ENCODE measurements around the gene SLC7A8.
A peak's percentile ranks its signal among the peaks of the same experiment; 100 is the strongest.

Gene SLC7A8

GRCh38 chr14:23104591-23105347 is 78.7 kb downstream of the SLC7A8 start, which contains the start of gene CIROP (continued):
- TF ChIP-seq PATZ1 (tag by site-specific recombination; IDR thresholded peaks at IDR 0.05) = peak; percentile 24; the same call in 1 of the 2 replicates
- TF ChIP-seq PRDM1 (tag by site-specific recombination; IDR thresholded peaks at IDR 0.05) = no peak
- no peak for TF ChIP-seq ZNF18 (tag by site-specific recombination; IDR thresholded peaks at IDR 0.05)
- TF ChIP-seq ZNF362 (tag by site-specific recombination; IDR thresholded peaks at IDR 0.05) = no peak
- TF ChIP-seq ZNF341 (tag by site-specific recombination; IDR thresholded peaks at IDR 0.05; ENCODE audit: low read depth) = peak; percentile 55; the same call in 1 of the 2 replicates
- TF ChIP-seq ZBTB26 (tag by site-specific recombination; optimal IDR thresholded peaks at IDR 0.05) = no peak
- TF ChIP-seq MYNN (tag by site-specific recombination; IDR thresholded peaks at IDR 0.05; ENCODE audit: borderline replicate concordance) = no peak
- TF ChIP-seq ZBTB11 (tag by site-specific recombination; conservative IDR thresholded peaks at IDR 0.05; ENCODE audit: low read depth) = no peak
- no peak for TF ChIP-seq ZNF660 (tag by site-specific recombination; IDR thresholded peaks at IDR 0.05)
- TF ChIP-seq ZSCAN18 (tag by site-specific recombination; IDR thresholded peaks at IDR 0.05) = no peak
- TF ChIP-seq GLI4 (tag by site-specific recombination; IDR thresholded peaks at IDR 0.05) = no peak
- no peak for TF ChIP-seq ZNF202 (tag by site-specific recombination; IDR thresholded peaks at IDR 0.05; ENCODE audit: borderline replicate concordance)
- TF ChIP-seq ZNF146 (tag by site-specific recombination; IDR thresholded peaks at IDR 0.05) = no peak
- no peak for TF ChIP-seq TCF7L2 (IDR thresholded peaks at IDR 0.05; ENCODE audit: borderline replicate concordance, low read depth, low read length)
- no peak for TF ChIP-seq REST (tag by site-specific recombination; IDR thresholded peaks at IDR 0.05)
- peak; percentile 97 for TF ChIP-seq ZBTB6 (tag by site-specific recombination; IDR thresholded peaks at IDR 0.05)
- TF ChIP-seq ZNF274 (IDR thresholded peaks at IDR 0.05; ENCODE audit: low read length) = no peak
- no peak for TF ChIP-seq ZNF274 (tag by site-specific recombination; IDR thresholded peaks at IDR 0.05; ENCODE audit: borderline replicate concordance)
- TF ChIP-seq HOXC10 (CRISPR knock-in tag; IDR thresholded peaks at IDR 0.05) = no peak
- TF ChIP-seq GLI2 (tag by site-specific recombination; IDR thresholded peaks at IDR 0.05; ENCODE audit: borderline replicate concordance, low read depth) = no peak
- TF ChIP-seq ZSCAN16 (tag by site-specific recombination; IDR thresholded peaks at IDR 0.05) = no peak
- TF ChIP-seq ZNF416 (tag by site-specific recombination; IDR thresholded peaks at IDR 0.05) = no peak
- no peak for TF ChIP-seq ZFP69B (tag by site-specific recombination; IDR thresholded peaks at IDR 0.05)
